Upper lobe of right lung (tissue), 1 donor: ENCODE results near the gene ADCY3. TPM values are rescaled to one million over a fixed set of nuclear protein-coding genes. Genes with fewer than 3 reads are reported as not detected.
A peak's percentile ranks its signal among the peaks of the same experiment; 100 is the strongest.

Experiments used
- ATAC-seq: fragments of 200-7000 bp; cut with Tn5 transposase; one replicate; pipeline ENCODE4 v1.9.1; 2020; ENCODE audit warnings: mild to moderate bottlenecking, moderate library complexity
- DNase-seq: peaks from one replicate; pipeline ENCODE4 v3.0.0-alpha.2; 2020
- H3K27ac ChIP-seq: fragments of 200-600 bp; one replicate; pipeline ENCODE4 v1.8.0; 2022
- H3K27me3 ChIP-seq: fragments of 200-600 bp; one replicate; pipeline ENCODE4 v1.8.0; 2022; ENCODE audit warnings: mild to moderate bottlenecking
- H3K36me3 ChIP-seq: fragments of 200-600 bp; one replicate; pipeline ENCODE4 v1.8.0; 2022
- H3K4me1 ChIP-seq: fragments of 200-600 bp; one replicate; pipeline ENCODE4 v1.8.0; 2022
- H3K4me3 ChIP-seq: fragments of 200-600 bp; one replicate; pipeline ENCODE4 v1.8.0; 2022; ENCODE audit warnings: mild to moderate bottlenecking
- H3K9me3 ChIP-seq: fragments of 200-600 bp; one replicate; pipeline ENCODE4 v1.8.0; 2022
- intact Hi-C: fragments of 100-400 bp; cut with DNase I; formaldehyde crosslinking; loops from one replicate; pipeline ENCODE4 v1.11.0; 2022
- total RNA-seq: library from RNA; stranded (reverse); fragmentation: NEBNext Ultra II Directional; extraction: Animal tissue kit (Norgen Biotek cat#: 25700); gene quantifications from one replicate; pipeline ENCODE4 v1.2.1, GENCODE V29; 2021
- TF ChIP-seq, protein P1 (sequence below): fragments of 200-600 bp; IDR thresholded peaks from one replicate; pipeline ENCODE4 v1.8.0; 2022; ENCODE audit warnings: antibody characterized with exemption
- donor health status: DM: no; HTN: yes; CAD: no; lungs with severe emphysema.

ADCY3 gene
- total RNA-seq, 1 donor from 2014 or later: 37.0 TPM

DNA sequence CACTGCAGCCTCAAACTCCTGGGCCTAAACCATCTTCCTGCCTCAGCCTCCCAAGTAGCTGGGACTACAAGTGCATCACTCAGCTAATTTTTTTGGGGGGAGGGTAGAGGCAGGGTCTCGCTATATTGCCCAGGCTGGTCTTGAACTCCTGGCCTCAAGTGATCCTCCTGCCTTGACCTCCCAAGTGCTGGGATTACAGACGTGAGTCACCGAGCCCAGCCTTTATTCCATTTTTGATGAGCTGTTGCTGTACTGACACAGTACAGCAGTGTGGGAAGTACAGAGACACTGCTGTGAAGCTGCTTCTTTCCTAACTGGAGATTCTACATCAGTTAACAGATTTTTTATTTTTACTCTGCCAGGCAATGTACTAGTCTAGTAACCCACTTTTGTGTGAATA lies 145.7 kb downstream of the ADCY3 start:
- Histone ChIP-seq H3K4me3 (no peak overlapping the region), H3K27me3 (no peaks in the 10 kb centered on the region), H3K4me1 (peaks cover 7% of the 10 kb centered on the region), H3K27ac (no peak overlapping the region), H3K36me3 (peaks cover 9% of the 10 kb centered on the region), H3K9me3 (no peaks in the 10 kb centered on the region)
- DNase-seq (no peak), ATAC-seq (no peak)
- intact Hi-C loops: no loop called here
- TF ChIP-seq, protein P1, sequence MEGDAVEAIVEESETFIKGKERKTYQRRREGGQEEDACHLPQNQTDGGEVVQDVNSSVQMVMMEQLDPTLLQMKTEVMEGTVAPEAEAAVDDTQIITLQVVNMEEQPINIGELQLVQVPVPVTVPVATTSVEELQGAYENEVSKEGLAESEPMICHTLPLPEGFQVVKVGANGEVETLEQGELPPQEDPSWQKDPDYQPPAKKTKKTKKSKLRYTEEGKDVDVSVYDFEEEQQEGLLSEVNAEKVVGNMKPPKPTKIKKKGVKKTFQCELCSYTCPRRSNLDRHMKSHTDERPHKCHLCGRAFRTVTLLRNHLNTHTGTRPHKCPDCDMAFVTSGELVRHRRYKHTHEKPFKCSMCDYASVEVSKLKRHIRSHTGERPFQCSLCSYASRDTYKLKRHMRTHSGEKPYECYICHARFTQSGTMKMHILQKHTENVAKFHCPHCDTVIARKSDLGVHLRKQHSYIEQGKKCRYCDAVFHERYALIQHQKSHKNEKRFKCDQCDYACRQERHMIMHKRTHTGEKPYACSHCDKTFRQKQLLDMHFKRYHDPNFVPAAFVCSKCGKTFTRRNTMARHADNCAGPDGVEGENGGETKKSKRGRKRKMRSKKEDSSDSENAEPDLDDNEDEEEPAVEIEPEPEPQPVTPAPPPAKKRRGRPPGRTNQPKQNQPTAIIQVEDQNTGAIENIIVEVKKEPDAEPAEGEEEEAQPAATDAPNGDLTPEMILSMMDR: no peak

GRCh38 chr2:24771764-24772586 lies 148.1 kb downstream of the ADCY3 start:
- H3K4me1 ChIP-seq: no peaks in the 10 kb centered on the region
- no peak overlapping the region for H3K4me3 ChIP-seq
- no peak for DNase-seq
- no peak overlapping the region for H3K27ac ChIP-seq
- peaks cover 30% of the 10 kb centered on the region for H3K36me3 ChIP-seq
- H3K27me3 ChIP-seq: no peaks in the 10 kb centered on the region
- H3K9me3 ChIP-seq: no peaks in the 10 kb centered on the region
- TF ChIP-seq, protein P1: no peak
- intact Hi-C loops: no loop called here
- ATAC-seq: peak; percentile 95

- no peaks in the 10 kb centered on the region for H3K4me1 ChIP-seq
- H3K27ac ChIP-seq: no peak overlapping the region
These were observed 149.0 kb downstream of the ADCY3 start for GRCh38 chr2:24771061-24771460.

More at GRCh38 chr2:24771061-24771460, 149.0 kb downstream of the ADCY3 start:
- H3K9me3 ChIP-seq: no peaks in the 10 kb centered on the region
- peaks cover 36% of the 10 kb centered on the region for H3K36me3 ChIP-seq
- no peak for ATAC-seq
- intact Hi-C loops: no loop called here
- H3K27me3 ChIP-seq: no peaks in the 10 kb centered on the region
- TF ChIP-seq, protein P1: no peak
- H3K4me3 ChIP-seq: no peak overlapping the region
- no peak for DNase-seq

Other genes starting within 250 kb of the ADCY3 start
- 30.7 TPM for gene PTRHD1, start 126.8 kb downstream of the ADCY3 start, total RNA-seq
- 6.5 TPM for gene CENPO, start 126.8 kb downstream of the ADCY3 start, total RNA-seq
- 7.5 TPM for gene DNAJC27, start 51.7 kb upstream of the ADCY3 start, total RNA-seq
- gene EFR3B, start 121.8 kb upstream of the ADCY3 start, total RNA-seq: 10.7 TPM
- gene POMC, start 248.3 kb upstream of the ADCY3 start, total RNA-seq: 3.3 TPM